ENCODE data around the gene DDX27. TPM values are rescaled to one million over a fixed set of nuclear protein-coding genes. Genes with fewer than 3 reads are reported as not detected.
A peak's percentile ranks its signal among the peaks of the same experiment; 100 is the strongest.
"Not testable (repeated sequence)": the region's sequence is repeated elsewhere in the genome, so short reads cannot be mapped to it uniquely, and the experiment has no call there.

The DDX27 gene
- total RNA-seq, 1 experiment from 2014 or later = 54.8 TPM

- Mint-ChIP-seq H3K27ac (no peak overlapping the region), H3K4me3 (no peak overlapping the region), H3K9me3 (peaks cover 8% of the 10 kb centered on the region), H3K4me1 (peaks cover 15% of the 10 kb centered on the region), H3K27me3 (ENCODE audit: low read depth) (peaks cover 2% of the 10 kb centered on the region; the same call in 1 of the 2 replicates), H3K36me3 (peaks cover 4% of the 10 kb centered on the region; the same call in 1 of the 2 replicates)
- TF ChIP-seq ZNF671 (CRISPR knock-in tag; IDR thresholded peaks at IDR 0.05) (no peak), HMGA2 (CRISPR knock-in tag; IDR thresholded peaks at IDR 0.05) (no peak), ZNF532 (CRISPR knock-in tag; IDR thresholded peaks at IDR 0.05; ENCODE audit: borderline replicate concordance) (no peak), CTCF (IDR thresholded peaks at IDR 0.05) (no peak), ZMAT4 (CRISPR knock-in tag; IDR thresholded peaks at IDR 0.05) (no peak), CBFB (CRISPR knock-in tag; IDR thresholded peaks at IDR 0.05; ENCODE audit: low read depth) (no peak), RELA (CRISPR knock-in tag; IDR thresholded peaks at IDR 0.05; ENCODE audit: borderline replicate concordance) (no peak), SOX15 (CRISPR knock-in tag; IDR thresholded peaks at IDR 0.05) (no peak), ZNF423 (CRISPR knock-in tag; IDR thresholded peaks at IDR 0.05) (no peak)
- CTCF ChIA-PET = interaction anchor here (1.5 kb wide), 2 partner anchors 9 to 82 kb away, joined by 5 to 10 read pairs; no protein-coding TSS in a partner anchor
- POLR2A ChIA-PET = no interaction called here
- ATAC-seq = no peak
- no peak for DNase-seq (ENCODE audit: low spot score)
These were observed 4.0 kb upstream of the DDX27 start for GRCh38 chr20:49215232-49215631.

- Mint-ChIP-seq H3K27me3 (ENCODE audit: low read depth) (peaks cover 2% of the 10 kb centered on the region; the same call in 1 of the 2 replicates), H3K4me1 (peaks cover 19% of the 10 kb centered on the region), H3K27ac (peak overlapping the region; percentile 42), H3K4me3 (peak overlapping the region; percentile 34; the same call in 1 of the 2 replicates), H3K9me3 (no peaks in the 10 kb centered on the region), H3K36me3 (peaks cover 9% of the 10 kb centered on the region)
- TF ChIP-seq CTCF (IDR thresholded peaks at IDR 0.05) = peak; percentile 97
- TF ChIP-seq TEAD1 (CRISPR knock-in tag; IDR thresholded peaks at IDR 0.05) = peak; percentile 32; the same call in 1 of the 2 replicates
- TF ChIP-seq TEAD4 (CRISPR knock-in tag; IDR thresholded peaks at IDR 0.05) = no peak
- ChIA-PET POLR2A (interaction anchor here (0.6 to 1.0 kb wide), 3 partner anchors 11 to 31 kb away, joined by 3 to 5 read pairs (median 3); no protein-coding TSS in a partner anchor), CTCF (interaction anchor here (0.7 to 2.6 kb wide), 37 partner anchors 11 to 188 kb away, joined by 3 to 50 read pairs (median 4); no protein-coding TSS in a partner anchor)
- DNase-seq (ENCODE audit: low spot score) (peak; percentile 98), ATAC-seq (peak; percentile 68)
These were observed 2.1 kb upstream of the DDX27 start for GRCh38 chr20:49216991-49217578.

GRCh38 chr20:49218739-49219090 lies 501 bp upstream of the DDX27 start:
- not testable (repeated sequence) for H3K9me3 Mint-ChIP-seq
- peak overlapping the region; percentile 96 for H3K4me3 Mint-ChIP-seq
- DNase-seq (ENCODE audit: low spot score) = peak; percentile 44

More at GRCh38 chr20:49218739-49219090, 501 bp upstream of the DDX27 start:
- H3K4me1 Mint-ChIP-seq = peaks cover 19% of the 10 kb centered on the region
- H3K27ac Mint-ChIP-seq = peak overlapping the region; percentile 98
- ChIA-PET CTCF (interaction anchor here (0.7 to 1.3 kb wide), 10 partner anchors 12 to 105 kb away, joined by 3 to 17 read pairs (median 4); partner anchors contain the start of gene ZNFX1), POLR2A (interaction anchor here (0.6 to 1.2 kb wide), 7 partner anchors 31 to 1569 kb away, joined by 3 to 7 read pairs (median 4); partner anchors contain the start of gene STAU1)
- ATAC-seq = peak; percentile 41
- H3K27me3 Mint-ChIP-seq (ENCODE audit: low read depth) = not testable (repeated sequence)
- peaks cover 22% of the 10 kb centered on the region for H3K36me3 Mint-ChIP-seq
